Measurements from ENCODE around the gene TIMMDC1. TPM values are rescaled to one million over a fixed set of nuclear protein-coding genes. Genes with fewer than 3 reads are reported as not detected.

TIMMDC1 gene
- total RNA-seq, 1 donor from 2014 or later: 31.1 TPM

DNA sequence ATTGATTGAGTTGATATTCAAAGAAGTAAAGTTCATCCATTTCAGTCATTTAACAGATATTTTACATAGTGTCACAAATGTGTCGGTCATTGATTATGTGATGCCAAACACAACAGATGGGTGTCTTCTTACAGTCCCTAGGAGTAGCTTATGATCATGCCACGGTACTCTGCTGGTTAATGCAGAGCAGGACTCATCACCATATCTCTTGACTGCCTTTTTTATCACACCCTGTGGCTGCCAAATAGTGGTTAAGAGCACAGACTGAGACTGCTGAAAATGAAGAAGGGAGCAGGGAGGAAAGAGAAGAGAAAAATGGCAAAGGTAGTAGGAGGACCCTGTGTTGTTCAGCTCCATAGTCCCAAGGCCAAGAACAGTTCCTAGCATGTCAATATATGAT lies 12.8 kb upstream of the TIMMDC1 start:
- H3K36me3 ChIP-seq: peaks cover 30 to 41% of the 10 kb centered on the region in 2 donors

DNA sequence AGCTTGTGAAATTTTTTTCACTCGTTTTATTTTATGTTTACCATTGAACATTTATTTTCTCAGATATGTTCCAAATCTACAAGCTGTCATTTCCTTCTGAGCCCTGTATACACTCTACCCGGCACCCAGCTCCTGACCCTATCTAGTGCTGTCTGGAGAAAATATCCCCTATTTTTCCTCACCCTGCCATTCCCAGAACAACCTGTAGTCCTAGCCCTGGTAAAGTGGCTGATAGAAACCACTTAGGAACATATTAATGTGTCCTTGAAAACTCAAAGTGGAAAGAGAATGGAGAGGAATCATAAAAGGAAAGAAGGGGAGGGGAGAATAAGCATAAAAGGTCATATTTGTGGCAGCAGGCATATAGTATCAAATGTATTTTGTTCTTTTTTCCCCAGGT lies 8.2 kb upstream of the TIMMDC1 start:
- Histone ChIP-seq H3K4me1 (no peaks in the 10 kb centered on the region), H3K4me3 (no peak overlapping the region), H3K27ac (no peak overlapping the region), H3K9me3 (no peaks in the 10 kb centered on the region), H3K27me3 (no peaks in the 10 kb centered on the region), H3K36me3 (peaks cover 21 to 34% of the 10 kb centered on the region in 2 donors)
- DNase-seq (ENCODE audit: low spot score in 2 of 2): no peak
- intact Hi-C loops (cut with DNase I): no loop called here
- TF ChIP-seq, protein P1, sequence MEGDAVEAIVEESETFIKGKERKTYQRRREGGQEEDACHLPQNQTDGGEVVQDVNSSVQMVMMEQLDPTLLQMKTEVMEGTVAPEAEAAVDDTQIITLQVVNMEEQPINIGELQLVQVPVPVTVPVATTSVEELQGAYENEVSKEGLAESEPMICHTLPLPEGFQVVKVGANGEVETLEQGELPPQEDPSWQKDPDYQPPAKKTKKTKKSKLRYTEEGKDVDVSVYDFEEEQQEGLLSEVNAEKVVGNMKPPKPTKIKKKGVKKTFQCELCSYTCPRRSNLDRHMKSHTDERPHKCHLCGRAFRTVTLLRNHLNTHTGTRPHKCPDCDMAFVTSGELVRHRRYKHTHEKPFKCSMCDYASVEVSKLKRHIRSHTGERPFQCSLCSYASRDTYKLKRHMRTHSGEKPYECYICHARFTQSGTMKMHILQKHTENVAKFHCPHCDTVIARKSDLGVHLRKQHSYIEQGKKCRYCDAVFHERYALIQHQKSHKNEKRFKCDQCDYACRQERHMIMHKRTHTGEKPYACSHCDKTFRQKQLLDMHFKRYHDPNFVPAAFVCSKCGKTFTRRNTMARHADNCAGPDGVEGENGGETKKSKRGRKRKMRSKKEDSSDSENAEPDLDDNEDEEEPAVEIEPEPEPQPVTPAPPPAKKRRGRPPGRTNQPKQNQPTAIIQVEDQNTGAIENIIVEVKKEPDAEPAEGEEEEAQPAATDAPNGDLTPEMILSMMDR (IDR thresholded peaks at IDR 0.05): no peak

More for the DNA sequence above, 12.8 kb upstream of the TIMMDC1 start:
- Histone ChIP-seq H3K27ac (no peak overlapping the region), H3K4me3 (no peak overlapping the region), H3K27me3 (no peaks in the 10 kb centered on the region), H3K9me3 (no peaks in the 10 kb centered on the region), H3K4me1 (no peaks in the 10 kb centered on the region)
- intact Hi-C loops (cut with DNase I): no loop called here
- TF ChIP-seq, protein P1 (IDR thresholded peaks at IDR 0.05): no peak
- DNase-seq (ENCODE audit: low spot score in 2 of 2): no peak

DNA sequence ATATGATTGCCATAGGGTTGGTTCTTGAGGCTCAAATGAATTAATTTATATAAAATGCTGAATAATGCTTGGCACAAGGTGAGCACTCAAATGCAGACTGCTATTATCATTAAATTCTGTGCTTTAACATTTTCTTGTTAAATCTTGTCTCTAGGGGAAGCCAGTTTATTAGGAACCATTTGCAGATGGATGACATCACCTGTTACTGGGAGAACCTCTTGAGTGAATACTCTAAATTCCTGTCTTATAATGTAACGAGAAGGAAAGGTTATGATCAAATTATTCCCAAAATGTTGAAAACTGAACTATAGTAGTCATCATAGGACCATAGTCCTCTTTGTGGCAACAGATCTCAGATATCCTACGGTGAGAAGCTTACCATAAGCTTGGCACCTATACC lies 6.2 kb upstream of the TIMMDC1 start:
- intact Hi-C loops (cut with DNase I): no loop called here
- H3K36me3 ChIP-seq: peaks cover 2 to 15% of the 10 kb centered on the region in 2 donors

DNA sequence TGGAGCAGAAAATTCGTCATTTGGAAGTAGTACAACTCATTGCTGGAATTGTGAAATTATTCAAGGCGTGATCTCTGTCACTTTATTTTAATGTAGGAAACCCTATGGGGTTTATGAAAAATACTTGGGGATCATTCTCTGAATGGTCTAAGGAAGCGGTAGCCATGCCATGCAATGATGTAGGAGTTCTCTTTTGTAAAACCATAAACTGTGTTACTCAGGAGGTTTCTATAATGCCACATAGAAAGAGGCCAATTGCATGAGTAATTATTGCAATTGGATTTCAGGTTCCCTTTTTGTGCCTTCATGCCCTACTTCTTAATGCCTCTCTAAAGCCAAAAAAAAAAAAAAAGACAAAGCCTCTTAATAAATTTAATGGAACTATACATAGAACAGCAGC lies 5.5 kb upstream of the TIMMDC1 start:
- H3K4me3 ChIP-seq: no peak overlapping the region
- H3K27ac ChIP-seq: no peak overlapping the region
- TF ChIP-seq, protein P1 (IDR thresholded peaks at IDR 0.05): no peak
- DNase-seq (ENCODE audit: low spot score in 2 of 2): no peak
- peaks cover 0 to 4% of the 10 kb centered on the region in 2 donors for H3K4me1 ChIP-seq
- H3K36me3 ChIP-seq: peaks cover 0 to 10% of the 10 kb centered on the region in 2 donors
- intact Hi-C loops (cut with DNase I): no loop called here
- H3K9me3 ChIP-seq: no peaks in the 10 kb centered on the region
- no peaks in the 10 kb centered on the region for H3K27me3 ChIP-seq

More for the DNA sequence above, 6.2 kb upstream of the TIMMDC1 start:
- Histone ChIP-seq H3K4me3 (no peak overlapping the region), H3K4me1 (no peaks in the 10 kb centered on the region), H3K27me3 (no peaks in the 10 kb centered on the region), H3K9me3 (no peaks in the 10 kb centered on the region), H3K27ac (no peak overlapping the region)
- TF ChIP-seq, protein P1 (IDR thresholded peaks at IDR 0.05): no peak
- no peak for DNase-seq (ENCODE audit: low spot score in 2 of 2)

DNA sequence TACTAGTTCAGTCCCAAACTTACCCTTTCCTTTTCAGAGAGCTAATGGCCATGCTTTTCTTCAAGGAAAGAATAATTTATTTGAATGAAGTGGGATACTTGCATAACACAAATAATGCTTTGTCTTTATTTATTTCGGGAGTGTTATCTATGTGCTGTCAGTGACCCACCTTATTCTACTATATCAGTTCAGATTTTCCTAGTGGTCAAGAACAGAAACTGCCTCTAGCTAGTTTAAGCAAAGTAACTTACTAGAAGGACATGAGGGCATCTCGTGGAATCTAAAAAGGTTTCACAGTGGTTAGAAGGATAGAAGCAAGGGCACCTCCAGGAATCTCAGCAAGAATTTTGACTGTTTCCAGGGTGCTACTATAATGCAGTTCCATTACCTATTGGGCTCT lies 3.8 kb upstream of the TIMMDC1 start:
- Histone ChIP-seq H3K9me3 (no peaks in the 10 kb centered on the region), H3K4me3 (no peak overlapping the region), H3K27ac (no peak overlapping the region), H3K4me1 (peaks cover 3 to 10% of the 10 kb centered on the region in 2 donors), H3K27me3 (no peaks in the 10 kb centered on the region), H3K36me3 (no peaks in the 10 kb centered on the region)
- DNase-seq (ENCODE audit: low spot score in 2 of 2): no peak
- intact Hi-C loops (cut with DNase I): no loop called here
- TF ChIP-seq, protein P1 (IDR thresholded peaks at IDR 0.05): no peak

DNA sequence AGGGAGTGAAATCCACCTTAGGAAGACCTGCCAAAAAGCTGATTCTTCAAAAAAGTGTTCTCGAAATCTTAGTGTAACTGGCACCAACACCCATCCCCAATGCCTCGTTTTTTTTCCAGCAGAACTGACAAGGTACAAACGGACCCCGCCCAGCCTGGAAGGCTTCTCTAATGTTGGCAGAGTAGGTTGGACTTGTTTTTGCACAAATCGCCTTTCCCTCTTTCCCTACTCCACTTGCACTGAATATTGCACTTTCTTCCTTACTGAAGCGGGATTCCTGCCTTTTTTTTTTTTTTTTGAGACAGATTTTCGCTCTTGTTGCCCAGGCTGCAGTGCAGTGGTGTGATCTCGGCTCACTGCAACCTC lies 544 bp upstream of the TIMMDC1 start:
- TF ChIP-seq, protein P1 (IDR thresholded peaks at IDR 0.05): no peak
- Histone ChIP-seq H3K4me3 (peak overlapping the region; percentile 78 to 92), H3K36me3 (peaks cover 0 to 7% of the 10 kb centered on the region in 2 donors), H3K4me1 (peaks cover 5 to 24% of the 10 kb centered on the region in 2 donors), H3K27ac (peak overlapping the region; percentile 93 to 94), H3K27me3 (no peaks in the 10 kb centered on the region), H3K9me3 (no peaks in the 10 kb centered on the region)
- no peak for DNase-seq (ENCODE audit: low spot score in 2 of 2)
- intact Hi-C loops (cut with DNase I): loop anchor here (1.0 to 2.0 kb wide), 5 partner anchors 30 to 257 kb away; partner anchors contain the start of genes B4GALT4, COX17, POGLUT1 and TMEM39A
